Stimulated activated CD8-positive, alpha-beta memory T cell treated with anti-CD3 and anti-CD28 coated beads, Interleukin-4, amount 100 ng/mL, for 24 hours (primary cell): ENCODE data around the gene IGF2.

Experiments
- DNase-seq: peaks from one replicate; pipeline ENCODE4 v3.0.0-alpha.2; 2020; ENCODE audit warnings: low read depth

IGF2 gene

DNA sequence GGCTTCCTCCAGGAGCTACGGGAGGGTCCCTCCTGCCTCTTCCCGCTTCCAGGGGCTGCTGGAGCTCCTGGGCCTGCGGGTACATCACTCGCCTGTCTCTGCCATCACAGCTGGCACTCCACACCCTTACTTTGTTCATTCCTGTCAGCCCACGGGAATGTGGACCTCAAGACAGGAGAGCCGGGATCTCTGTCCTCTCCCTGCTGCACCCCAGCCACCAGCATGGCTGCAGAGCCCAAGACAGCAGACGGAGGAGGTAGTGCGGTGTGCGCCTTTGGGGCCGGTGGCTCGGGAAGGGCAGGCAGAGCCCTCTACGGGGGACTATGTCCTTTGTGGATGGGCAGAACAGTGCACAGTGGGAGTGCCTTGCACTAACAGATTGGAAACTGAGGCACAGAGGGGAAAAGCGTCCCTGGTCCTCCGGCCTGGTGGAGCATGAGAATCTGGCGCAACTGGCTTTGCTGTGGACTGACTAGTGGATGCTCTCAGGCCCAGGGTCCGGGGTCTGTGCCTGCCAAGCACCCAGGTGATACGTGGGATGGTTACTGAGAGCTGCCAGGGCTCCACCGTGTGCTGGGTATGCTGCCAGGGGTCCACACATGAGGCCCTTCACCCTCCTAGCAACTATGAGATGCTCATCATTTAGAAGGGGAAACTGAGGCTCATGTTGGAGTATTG lies 47.3 kb downstream of the IGF2 start:
- DNase-seq: no peak

DNA sequence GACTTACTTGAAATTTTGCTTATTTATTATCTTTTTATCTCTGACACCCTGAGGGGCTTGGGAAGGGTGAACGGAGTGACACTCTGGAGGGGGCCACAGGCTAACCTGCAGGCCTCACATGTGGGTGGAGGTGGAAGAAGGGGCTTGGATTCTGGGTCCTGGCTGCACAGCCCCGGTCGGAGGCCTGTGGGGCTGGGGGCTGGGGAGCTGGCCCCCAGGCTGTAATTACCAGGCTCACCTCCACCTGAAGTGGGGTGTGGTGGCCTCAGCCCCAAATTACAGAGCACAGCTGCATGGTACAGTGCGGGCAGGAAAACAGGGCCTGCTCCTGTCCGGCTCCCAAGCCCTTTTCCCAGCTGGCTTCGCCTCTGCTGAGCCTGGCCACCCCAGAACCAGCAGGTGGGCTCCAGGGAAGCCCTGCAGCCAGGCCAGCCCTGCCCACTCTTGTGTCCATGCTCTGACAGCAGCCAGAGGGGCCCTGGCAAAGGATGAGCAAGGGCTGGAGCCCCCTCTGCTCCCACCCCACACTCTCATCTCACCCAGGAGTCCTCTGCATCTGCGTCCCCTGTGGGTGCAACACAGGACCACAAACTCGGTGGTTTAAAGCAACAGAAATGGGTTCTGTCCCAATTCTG lies 48.0 kb downstream of the IGF2 start:
- DNase-seq: no peak

DNA sequence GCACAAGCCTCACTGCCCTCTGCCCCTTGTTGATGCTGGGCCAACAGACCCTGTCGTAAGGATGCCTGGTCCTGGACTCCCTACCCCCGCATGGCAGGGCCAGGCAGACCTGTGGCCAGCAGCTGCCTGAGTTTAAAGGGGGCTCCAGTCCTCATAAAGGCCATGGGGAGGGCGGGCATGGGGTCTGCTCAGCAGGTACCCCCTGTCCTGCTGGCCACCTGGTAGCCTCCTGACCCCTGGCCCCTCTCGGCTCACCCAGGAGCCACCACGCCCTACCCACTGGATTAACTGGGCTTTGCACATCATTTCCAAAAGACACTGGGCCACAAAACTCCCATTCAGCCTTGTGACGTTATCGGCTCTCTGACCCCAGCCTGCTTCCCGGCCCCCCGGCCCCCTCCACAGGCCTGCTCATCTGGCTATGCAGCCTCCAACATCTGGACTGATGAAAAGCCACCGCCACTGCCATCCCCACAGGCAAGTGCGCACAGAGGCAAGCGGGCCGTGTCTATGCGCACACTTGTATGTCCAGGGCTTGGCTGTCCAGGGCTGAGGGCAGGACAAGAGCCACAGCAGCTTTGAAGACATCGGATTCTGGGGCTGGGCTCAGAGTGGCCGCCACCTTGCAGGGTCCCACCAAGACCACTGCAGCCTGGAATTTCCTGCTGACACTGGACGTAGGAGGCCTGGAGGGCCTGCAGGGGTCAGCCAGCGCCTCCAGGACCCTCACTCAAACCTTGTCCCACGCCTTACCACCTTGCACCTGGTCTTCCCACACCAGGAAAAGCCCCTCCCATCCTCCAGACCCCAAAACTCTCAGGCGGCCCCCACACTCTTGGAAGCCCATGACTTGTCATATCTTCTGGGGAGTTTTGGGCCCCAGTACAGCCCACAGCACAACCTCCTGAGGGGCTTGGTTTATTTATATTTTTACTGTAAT lies 48.7 kb downstream of the IGF2 start:
- no peak for DNase-seq

DNA sequence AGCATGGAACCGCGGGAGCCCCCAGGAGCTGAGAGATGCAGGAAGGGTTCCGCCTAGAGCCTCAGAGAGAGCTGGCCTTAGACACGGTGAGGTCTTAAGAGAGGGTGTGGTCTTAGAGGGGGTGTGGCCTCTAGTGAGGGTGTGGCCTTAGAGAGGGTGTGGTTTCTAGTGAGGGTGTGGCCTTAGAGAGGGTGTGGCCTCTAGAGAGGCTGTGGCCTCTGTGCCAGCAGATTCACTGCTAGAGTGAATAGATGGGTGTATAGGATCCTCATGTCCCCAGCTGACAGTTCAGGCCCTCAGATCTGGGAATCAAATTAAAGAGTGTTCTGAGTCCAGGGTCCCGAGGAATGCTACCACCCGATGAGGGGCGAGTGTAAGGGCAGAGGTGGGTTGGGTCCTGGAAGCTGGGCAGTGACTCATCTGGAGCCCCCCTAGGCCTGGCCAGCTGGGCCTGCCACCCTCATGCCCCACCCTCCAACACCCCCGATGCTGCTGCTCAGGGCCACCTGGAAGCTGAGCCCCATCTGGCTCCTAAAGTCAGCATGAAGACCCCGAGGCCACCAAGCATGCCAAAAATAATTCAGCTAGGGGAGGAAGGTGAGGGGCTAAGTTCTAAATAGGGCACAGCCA lies 49.5 kb downstream of the IGF2 start:
- no peak for DNase-seq

DNA sequence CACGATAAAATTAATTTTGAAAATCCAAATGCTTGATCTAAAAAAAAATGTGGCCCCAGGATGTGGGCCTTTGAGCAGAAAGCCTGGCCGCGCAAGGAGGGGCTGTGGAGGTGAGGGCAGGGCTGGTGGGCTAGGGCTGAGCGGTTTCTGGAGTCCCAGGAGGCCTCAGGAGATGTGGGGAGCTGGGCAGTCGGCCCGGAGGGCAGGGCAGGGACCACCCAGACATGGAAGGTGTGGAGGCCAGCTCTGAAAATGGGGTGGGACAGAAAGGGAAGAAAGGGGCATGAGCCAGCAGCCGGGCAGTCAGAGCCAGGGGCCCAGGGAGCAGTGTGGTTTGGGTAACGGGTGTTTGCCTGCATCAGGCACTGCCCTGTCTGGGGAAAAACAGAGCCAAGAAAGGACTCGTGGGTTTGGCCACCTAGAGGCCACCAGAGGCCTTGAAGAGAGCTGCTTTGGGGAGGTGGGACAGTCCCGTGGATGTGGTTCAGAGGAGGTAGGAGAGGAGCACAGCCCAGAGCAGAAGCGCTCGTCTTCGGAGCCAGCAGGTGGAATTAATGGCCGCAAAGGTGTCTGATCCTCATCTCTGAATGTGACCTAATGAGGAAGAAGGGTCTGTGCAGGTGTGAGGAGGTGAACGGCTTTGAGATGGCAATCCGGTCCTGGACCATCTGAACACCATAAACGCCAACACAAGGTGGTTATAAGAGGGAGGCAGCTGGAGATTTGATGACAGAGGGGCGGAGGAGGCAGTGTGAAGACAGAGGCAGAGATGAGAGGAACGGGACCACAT lies 50.2 kb downstream of the IGF2 start:
- DNase-seq: no peak

- DNase-seq: no peak
Measured at GRCh38 chr11:2088284-2088683, 50.9 kb downstream of the IGF2 start.

- DNase-seq: no peak
Measured at GRCh38 chr11:2086239-2087040, 52.7 kb downstream of the IGF2 start.

DNA sequence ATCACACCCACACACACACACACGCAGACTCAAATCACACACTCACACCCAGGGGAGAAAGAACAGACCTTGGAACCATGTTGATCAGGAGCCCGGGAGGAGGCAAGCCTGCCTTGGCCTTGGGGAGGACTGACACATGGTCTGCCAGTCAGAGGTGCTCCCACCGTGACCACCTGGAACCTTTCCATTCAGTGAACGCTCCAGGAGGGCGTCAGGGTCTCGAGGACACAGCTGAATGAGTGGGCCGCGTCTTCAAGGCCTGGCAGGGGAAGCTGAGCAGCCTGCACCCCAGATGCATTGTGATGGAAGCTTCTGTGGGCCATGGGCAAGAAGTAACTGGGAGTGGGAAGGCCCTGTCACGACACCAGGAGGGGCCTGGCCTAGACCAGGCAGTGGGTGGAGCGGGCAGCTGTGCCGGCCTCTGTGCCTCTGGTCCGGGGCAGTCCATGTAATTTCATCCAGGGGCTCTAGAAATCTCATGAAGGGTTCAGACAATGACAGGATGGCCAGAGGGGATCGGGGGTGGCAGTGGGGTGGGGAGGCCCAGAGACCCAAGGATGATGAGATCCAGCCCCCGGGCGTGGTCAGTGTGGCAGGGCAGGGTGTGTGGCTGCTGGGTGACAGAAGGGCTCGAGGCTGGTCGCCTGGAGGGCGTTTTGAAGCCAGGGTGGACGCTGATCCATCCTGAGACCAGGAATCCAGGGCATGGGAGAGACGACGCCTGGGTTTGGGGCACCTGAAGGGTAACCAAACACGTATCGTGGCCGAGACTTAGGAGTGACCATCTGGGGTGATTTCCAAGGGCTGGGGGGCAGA lies 53.7 kb downstream of the IGF2 start:
- no peak for DNase-seq

DNA sequence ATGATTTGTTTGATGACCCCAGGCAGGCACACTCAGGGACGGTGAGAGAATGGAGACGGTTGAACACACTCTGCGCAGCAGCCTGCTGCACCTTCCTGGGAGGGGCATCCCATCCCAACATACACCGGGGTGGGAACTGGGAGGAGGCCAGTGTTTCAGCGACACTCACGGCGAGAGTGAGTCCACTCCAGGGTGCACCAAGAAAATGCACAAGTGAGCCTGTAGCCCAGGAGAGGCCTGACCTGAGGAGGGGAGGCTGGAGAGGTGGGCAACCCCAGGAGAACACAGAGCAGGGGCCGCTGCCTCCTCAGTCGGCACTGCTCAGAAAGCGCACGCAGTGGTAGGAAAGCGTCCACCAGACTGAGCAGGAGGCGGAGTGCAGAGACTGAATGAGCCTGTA lies 54.5 kb downstream of the IGF2 start:
- DNase-seq: no peak
